Activated naive CD4-positive, alpha-beta T cell treated with anti-CD3 and anti-CD28 coated beads for 36 hours (primary cell): Measurements from ENCODE around the gene POU6F2. TPM values are rescaled to one million over a fixed set of nuclear protein-coding genes. Genes with fewer than 3 reads are reported as not detected.

ENCODE experiments used
- CTCF ChIA-PET: fragments of 350-600 bp; sonication (Branson Sonifier 250); formaldehyde crosslinking; loops from one replicate; lab custom pipeline; 2021; ENCODE audit warnings: antibody characterized with exemption; lab: Charles Lee
- DNase-seq: peaks from one replicate; pipeline ENCODE4 v3.0.0-alpha.2; 2020
- H3K27ac Mint-ChIP-seq: one replicate; pipeline ENCODE4 v1.8.0; 2021; ENCODE audit warnings: mild to moderate bottlenecking, mixed read lengths
- H3K27me3 Mint-ChIP-seq: one replicate; pipeline ENCODE4 v1.8.0; 2021; ENCODE audit warnings: low read depth, mixed read lengths
- H3K36me3 Mint-ChIP-seq: one replicate; pipeline ENCODE4 v1.8.0; 2021; ENCODE audit warnings: low read depth, mixed read lengths
- H3K4me1 Mint-ChIP-seq: one replicate; pipeline ENCODE4 v1.8.0; 2021; ENCODE audit warnings: low read depth, mixed read lengths
- H3K4me3 Mint-ChIP-seq: one replicate; pipeline ENCODE4 v1.8.0; 2021; ENCODE audit warnings: mild to moderate bottlenecking, moderate library complexity, mixed read lengths
- H3K9me3 Mint-ChIP-seq: one replicate; pipeline ENCODE4 v1.8.0; 2021; ENCODE audit warnings: mixed read lengths
- intact Hi-C: fragments of 100-400 bp; cut with micrococcal nuclease; formaldehyde crosslinking; loops from one replicate; pipeline ENCODE4 v1.15.1; 2023
- total RNA-seq, 2 experiments: library from RNA; stranded (reverse); gene quantifications; one replicate each; pipeline ENCODE4 v1.2.3, GENCODE V29; 2021

The POU6F2 gene
- total RNA-seq, 2 experiments from 2014 or later = not detected

DNA sequence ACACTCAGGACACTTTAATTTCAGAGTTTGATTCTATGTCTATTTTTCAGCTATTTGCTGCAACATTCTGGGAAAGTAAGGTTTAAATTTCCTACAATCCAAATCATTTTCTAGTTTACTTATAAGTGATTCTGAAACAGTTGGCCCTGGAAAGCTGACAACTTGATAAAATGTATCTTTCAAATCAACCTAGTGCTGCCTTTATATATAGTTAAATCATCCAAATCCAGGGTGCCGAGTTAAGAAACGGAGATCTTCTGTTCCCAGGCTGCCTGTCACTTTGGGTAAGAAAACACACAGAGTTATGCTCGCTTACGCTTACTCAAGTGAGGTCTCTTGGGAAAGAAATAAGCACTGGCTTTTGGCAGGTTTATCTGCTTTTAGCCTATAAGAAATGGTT lies 175.0 kb downstream of the POU6F2 start:
- Mint-ChIP-seq H3K27me3 (peaks cover 14% of the 10 kb centered on the region), H3K9me3 (no peaks in the 10 kb centered on the region), H3K4me3 (no peak overlapping the region), H3K36me3 (no peaks in the 10 kb centered on the region), H3K4me1 (no peaks in the 10 kb centered on the region), H3K27ac (no peak overlapping the region)
- intact Hi-C loops = no loop called here
- DNase-seq = no peak
- CTCF ChIA-PET = no interaction called here

DNA sequence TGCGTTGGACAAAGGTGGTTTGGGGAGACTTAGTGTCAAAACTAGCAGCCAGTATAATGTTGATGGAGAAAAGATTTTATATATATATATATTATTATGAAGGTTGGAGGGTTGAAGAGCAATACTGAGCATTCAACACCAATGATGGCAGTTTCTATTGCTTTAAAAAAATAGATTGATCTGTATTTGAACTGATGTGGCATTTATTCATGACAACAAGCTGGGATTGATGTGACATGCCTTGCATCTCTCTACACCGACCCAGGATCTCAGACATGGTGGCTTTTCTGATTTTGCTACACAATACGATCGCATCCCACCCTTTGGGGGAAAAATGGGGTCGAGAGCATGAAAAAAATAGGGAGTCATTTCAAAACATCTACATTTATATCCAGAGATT lies 175.4 kb downstream of the POU6F2 start:
- peaks cover 14% of the 10 kb centered on the region for H3K27me3 Mint-ChIP-seq
- no peak for DNase-seq
- no peaks in the 10 kb centered on the region for H3K36me3 Mint-ChIP-seq
- intact Hi-C loops = no loop called here
- H3K27ac Mint-ChIP-seq = no peak overlapping the region
- CTCF ChIA-PET = no interaction called here
- no peak overlapping the region for H3K4me3 Mint-ChIP-seq
- H3K9me3 Mint-ChIP-seq = no peaks in the 10 kb centered on the region
- no peaks in the 10 kb centered on the region for H3K4me1 Mint-ChIP-seq

DNA sequence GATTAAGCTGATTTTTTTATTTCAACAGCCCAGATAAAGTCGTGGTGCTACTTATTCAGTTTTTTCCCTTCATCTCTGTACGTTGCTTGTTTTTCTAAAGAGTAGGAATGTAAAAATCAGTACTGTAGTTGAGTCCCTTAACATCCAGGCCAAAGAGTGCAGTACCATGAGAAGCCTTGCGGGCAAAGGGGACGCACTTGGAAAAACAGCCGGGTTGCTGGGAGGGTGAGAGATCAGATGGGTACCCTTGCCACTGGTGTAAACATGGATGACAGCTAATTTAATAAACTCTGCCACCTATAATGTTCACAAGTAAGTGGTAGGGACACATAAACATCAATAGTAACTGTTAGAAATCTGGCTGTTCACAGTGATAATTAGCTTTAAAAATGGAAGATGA lies 175.9 kb downstream of the POU6F2 start:
- CTCF ChIA-PET = no interaction called here
- DNase-seq = no peak

DNA sequence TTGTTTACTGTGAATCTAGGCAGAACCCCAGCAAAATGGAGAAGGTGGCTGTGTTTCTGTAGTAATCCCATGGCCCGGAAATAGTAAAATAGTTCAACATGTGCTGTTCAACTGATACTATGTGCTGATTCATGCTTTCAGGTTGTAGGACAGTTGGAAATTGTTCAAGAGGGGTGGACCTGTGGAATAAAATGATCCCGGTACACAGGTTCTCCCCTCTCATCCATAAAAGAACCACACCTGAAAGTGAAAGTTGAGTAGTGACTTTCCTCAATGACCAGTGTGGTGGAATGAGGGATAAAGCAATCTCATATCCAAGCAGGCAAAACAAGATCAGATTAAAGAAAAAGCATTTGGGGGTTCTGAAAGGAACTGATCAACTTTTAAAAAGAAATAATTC lies 177.1 kb downstream of the POU6F2 start:
- no peak overlapping the region for H3K4me3 Mint-ChIP-seq
- intact Hi-C loops = no loop called here
- no peak for DNase-seq
- no peak overlapping the region for H3K27ac Mint-ChIP-seq
- H3K36me3 Mint-ChIP-seq = no peaks in the 10 kb centered on the region
- no peaks in the 10 kb centered on the region for H3K4me1 Mint-ChIP-seq
- CTCF ChIA-PET = no interaction called here
- peaks cover 14% of the 10 kb centered on the region for H3K27me3 Mint-ChIP-seq
- H3K9me3 Mint-ChIP-seq = no peaks in the 10 kb centered on the region

More for the DNA sequence above, 175.9 kb downstream of the POU6F2 start:
- no peaks in the 10 kb centered on the region for H3K36me3 Mint-ChIP-seq
- no peak overlapping the region for H3K4me3 Mint-ChIP-seq
- intact Hi-C loops = no loop called here
- H3K4me1 Mint-ChIP-seq = no peaks in the 10 kb centered on the region
- no peak overlapping the region for H3K27ac Mint-ChIP-seq
- H3K9me3 Mint-ChIP-seq = no peaks in the 10 kb centered on the region
- peaks cover 14% of the 10 kb centered on the region for H3K27me3 Mint-ChIP-seq

DNA sequence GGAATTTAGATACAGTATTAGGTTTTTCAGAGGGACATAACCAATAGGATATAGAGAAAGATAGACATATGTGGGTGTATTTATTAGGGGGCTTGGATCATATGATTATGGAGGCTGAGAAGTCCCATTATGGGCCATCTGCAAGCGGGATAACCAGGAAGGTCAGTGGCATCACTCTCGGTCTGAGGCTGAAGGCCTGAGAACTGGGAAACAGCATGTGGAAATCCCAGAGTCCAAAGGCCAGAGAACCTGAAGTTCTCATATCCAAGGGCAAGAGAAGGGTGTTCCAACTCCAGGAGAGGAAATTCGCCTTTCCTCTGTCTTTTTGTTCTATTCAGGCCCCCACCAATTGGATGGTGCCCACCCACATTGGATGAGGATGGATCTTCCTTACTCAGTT lies 180.7 kb downstream of the POU6F2 start:
- intact Hi-C loops = no loop called here
- Mint-ChIP-seq H3K4me1 (no peaks in the 10 kb centered on the region), H3K4me3 (no peak overlapping the region), H3K9me3 (no peaks in the 10 kb centered on the region), H3K36me3 (no peaks in the 10 kb centered on the region), H3K27me3 (peaks cover 11% of the 10 kb centered on the region), H3K27ac (no peak overlapping the region)
- no peak for DNase-seq
- CTCF ChIA-PET = no interaction called here

DNA sequence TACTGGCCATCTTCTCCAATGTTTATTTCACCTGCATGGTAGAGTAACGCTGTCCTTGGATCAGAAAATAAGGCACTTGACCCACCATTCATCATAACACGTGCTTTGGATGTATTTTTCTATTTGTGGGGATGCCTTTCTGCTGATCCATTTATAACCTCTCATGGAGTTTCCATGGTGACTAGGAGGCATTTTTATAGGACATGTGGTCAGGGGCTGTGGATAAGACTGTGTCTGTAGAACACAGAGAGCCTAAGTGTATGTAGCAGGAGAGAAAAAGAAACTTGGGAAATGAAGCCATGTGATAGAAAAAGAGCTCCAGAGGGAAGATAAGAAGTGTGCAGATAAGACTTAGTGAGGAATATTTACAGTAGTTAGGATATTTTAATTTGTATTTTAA lies 184.2 kb downstream of the POU6F2 start:
- H3K27ac Mint-ChIP-seq = no peak overlapping the region
- H3K36me3 Mint-ChIP-seq = no peaks in the 10 kb centered on the region
- CTCF ChIA-PET = no interaction called here
- no peaks in the 10 kb centered on the region for H3K27me3 Mint-ChIP-seq
- no peak for DNase-seq
- intact Hi-C loops = no loop called here
- peaks cover 3% of the 10 kb centered on the region for H3K9me3 Mint-ChIP-seq
- no peak overlapping the region for H3K4me3 Mint-ChIP-seq
- no peaks in the 10 kb centered on the region for H3K4me1 Mint-ChIP-seq

DNA sequence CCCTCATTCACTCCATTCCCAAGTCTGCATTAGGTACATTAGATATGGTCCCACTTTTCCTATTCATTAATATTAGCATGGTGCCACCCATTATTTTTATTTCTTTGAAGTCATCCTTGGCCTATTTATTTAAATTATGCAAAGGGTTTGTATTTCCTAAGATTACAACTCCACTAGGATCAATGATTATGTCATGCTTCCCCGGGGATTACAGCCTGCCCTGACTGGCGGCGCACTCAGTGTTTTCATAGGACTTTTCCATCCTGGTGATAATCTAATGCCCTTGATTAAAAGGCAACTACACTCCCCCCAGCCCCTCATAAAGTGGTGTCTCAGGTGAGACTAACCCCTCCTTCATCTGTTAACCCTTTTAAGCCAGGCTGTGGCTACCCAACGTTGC lies 187.2 kb downstream of the POU6F2 start:
- intact Hi-C loops = no loop called here
- Mint-ChIP-seq H3K4me1 (no peaks in the 10 kb centered on the region), H3K36me3 (no peaks in the 10 kb centered on the region), H3K27ac (no peak overlapping the region), H3K27me3 (no peaks in the 10 kb centered on the region), H3K9me3 (peaks cover 3% of the 10 kb centered on the region), H3K4me3 (no peak overlapping the region)
- CTCF ChIA-PET = no interaction called here
- no peak for DNase-seq

DNA sequence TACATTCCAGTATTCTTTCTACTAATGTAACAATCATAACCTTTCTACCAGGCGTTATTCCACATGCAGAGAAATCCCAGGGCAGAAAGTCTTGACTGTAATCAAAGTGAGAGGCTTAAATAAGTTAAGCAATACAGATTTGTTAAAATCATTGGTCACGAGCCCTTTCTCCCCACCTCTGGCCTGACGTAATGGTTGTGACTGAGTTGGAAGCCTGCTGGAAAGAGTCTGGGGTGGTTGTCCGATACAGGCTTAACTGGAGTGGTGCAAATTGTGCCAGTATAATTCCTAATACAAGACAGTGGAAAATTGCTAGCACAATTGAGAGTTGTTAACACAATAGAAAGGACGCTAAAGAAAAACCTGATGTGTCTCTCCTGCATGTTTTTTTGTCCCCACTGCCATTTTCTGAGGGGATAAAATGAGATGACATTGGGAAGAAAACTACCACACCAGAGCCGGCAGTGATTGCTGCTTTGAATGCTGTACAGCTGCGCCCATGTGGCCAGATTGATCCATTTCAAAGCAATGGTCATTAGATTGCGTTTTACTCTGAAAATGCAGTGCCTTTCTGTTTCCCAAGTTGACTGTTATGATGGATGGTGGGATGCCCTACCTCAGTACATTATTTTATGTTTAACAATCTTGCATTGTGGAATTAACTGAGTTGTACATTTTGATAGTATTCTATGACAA lies 190.8 kb downstream of the POU6F2 start:
- Mint-ChIP-seq H3K36me3 (no peaks in the 10 kb centered on the region), H3K27me3 (no peaks in the 10 kb centered on the region), H3K9me3 (peaks cover 3% of the 10 kb centered on the region), H3K4me1 (no peaks in the 10 kb centered on the region), H3K27ac (no peak overlapping the region), H3K4me3 (no peak overlapping the region)
- CTCF ChIA-PET = no interaction called here
- DNase-seq = no peak
- intact Hi-C loops = no loop called here

DNA sequence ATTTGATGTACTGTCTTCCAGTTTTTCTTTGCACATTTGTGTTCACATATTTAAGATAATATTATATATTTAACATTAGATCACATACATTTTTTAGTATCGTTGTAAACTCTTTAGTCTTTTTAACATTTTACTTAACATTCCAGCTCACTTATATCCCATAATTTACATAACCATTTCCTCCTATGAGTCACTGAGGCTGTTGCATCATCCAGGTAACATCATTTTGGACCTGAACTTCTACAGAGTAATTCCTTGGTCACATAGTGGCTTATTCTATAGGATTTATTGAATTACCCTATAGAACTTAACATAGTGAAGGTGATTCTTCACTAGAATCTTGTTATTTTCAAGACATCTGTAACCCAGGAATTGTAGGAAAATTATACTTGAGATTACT lies 194.4 kb downstream of the POU6F2 start:
- H3K27ac Mint-ChIP-seq = no peak overlapping the region
- H3K27me3 Mint-ChIP-seq = no peaks in the 10 kb centered on the region
- H3K4me1 Mint-ChIP-seq = no peaks in the 10 kb centered on the region
- CTCF ChIA-PET = no interaction called here
- no peak overlapping the region for H3K4me3 Mint-ChIP-seq
- DNase-seq = no peak
- no peaks in the 10 kb centered on the region for H3K9me3 Mint-ChIP-seq
- intact Hi-C loops = no loop called here
- no peaks in the 10 kb centered on the region for H3K36me3 Mint-ChIP-seq

DNA sequence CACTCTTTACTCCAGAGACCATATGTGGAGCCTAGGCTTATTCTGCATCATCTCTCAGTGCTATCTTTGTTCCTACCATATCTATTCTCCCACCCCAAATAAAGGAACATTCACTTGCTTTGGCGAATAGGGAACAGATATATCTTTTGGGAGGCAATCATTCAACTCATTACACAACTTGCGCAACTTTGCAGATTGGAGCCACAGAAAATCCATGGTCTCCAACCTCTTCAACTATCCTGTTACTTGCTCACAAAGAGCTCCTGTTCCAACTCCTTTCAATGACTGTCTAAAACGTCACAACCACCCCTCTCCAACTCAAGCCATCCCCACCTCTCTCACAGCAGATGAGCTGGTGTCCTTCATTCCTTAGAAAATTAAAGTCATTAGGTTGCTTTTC lies 203.7 kb downstream of the POU6F2 start:
- CTCF ChIA-PET = no interaction called here
- Mint-ChIP-seq H3K27me3 (no peaks in the 10 kb centered on the region), H3K36me3 (no peaks in the 10 kb centered on the region), H3K9me3 (no peaks in the 10 kb centered on the region), H3K4me3 (no peak overlapping the region), H3K27ac (no peak overlapping the region), H3K4me1 (no peaks in the 10 kb centered on the region)
- intact Hi-C loops = no loop called here
- DNase-seq = no peak

DNA sequence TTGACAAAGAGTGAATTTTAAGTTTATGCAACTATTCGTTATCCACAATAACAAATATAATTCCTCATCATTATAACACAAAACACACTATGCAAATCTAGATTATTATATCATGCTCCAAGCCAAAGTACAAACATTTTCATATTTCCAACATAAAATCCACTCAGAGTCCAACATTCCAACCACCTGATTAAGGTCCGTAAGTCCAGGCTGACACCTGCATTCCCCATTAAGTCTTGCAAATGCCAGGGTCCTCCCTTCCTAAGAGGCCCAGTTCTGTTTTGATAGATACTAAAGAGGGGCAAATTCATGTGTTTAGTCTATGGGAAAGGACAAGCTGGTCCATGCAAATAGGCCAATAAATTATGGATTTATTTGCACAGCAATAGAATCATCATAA lies 206.1 kb downstream of the POU6F2 start:
- Mint-ChIP-seq H3K27me3 (no peaks in the 10 kb centered on the region), H3K9me3 (no peaks in the 10 kb centered on the region), H3K27ac (no peak overlapping the region), H3K4me1 (no peaks in the 10 kb centered on the region), H3K4me3 (no peak overlapping the region), H3K36me3 (no peaks in the 10 kb centered on the region)
- no peak for DNase-seq
- CTCF ChIA-PET = no interaction called here
- intact Hi-C loops = no loop called here

DNA sequence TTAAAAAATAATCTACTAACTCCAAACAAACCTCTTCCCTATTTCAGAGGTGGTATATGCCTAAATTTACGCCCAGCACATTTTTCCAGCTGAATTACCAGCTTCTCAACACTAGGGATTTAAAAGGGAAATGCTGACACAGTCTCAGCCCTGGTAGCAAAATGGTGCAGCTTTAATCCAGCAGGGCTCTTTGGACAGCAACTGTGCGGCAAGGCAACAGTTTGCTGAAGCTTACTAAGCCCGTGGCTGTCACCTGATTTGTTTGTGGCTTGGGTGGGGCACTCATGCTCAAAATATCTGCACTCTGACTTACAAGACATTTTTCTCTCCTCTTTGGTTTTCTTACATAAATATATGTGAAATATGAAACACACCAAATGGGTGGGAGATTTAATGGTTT lies 206.7 kb downstream of the POU6F2 start:
- CTCF ChIA-PET = no interaction called here
- no peaks in the 10 kb centered on the region for H3K4me1 Mint-ChIP-seq
- intact Hi-C loops = no loop called here
- no peaks in the 10 kb centered on the region for H3K27me3 Mint-ChIP-seq
- no peak overlapping the region for H3K4me3 Mint-ChIP-seq
- no peak for DNase-seq
- no peak overlapping the region for H3K27ac Mint-ChIP-seq
- H3K36me3 Mint-ChIP-seq = no peaks in the 10 kb centered on the region
- H3K9me3 Mint-ChIP-seq = no peaks in the 10 kb centered on the region

DNA sequence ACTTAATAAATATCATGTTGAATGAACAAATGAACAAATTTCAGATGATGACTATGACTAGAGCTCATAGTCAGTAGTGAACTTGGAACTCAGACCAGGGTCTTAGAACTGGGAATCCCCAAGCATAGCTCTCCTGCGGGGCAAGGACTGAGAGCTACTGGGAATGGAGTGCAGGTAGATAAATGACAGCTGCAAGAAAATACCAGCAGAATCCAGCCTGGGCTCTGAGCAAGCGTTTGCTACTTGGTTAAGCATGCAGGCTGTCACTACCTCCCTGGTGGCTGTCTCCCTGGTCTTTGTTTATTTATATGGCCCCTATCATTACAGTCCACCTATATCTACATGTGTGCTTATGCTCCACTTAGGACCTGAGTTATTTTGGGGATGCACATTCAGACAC lies 208.4 kb downstream of the POU6F2 start:
- H3K27ac Mint-ChIP-seq = no peak overlapping the region
- H3K36me3 Mint-ChIP-seq = no peaks in the 10 kb centered on the region
- CTCF ChIA-PET = no interaction called here
- intact Hi-C loops = no loop called here
- H3K27me3 Mint-ChIP-seq = peaks cover 2% of the 10 kb centered on the region
- no peaks in the 10 kb centered on the region for H3K4me1 Mint-ChIP-seq
- DNase-seq = no peak
- H3K9me3 Mint-ChIP-seq = no peaks in the 10 kb centered on the region
- no peak overlapping the region for H3K4me3 Mint-ChIP-seq
